ENCODE results near the gene STX18. TPM values are rescaled to one million over a fixed set of nuclear protein-coding genes. Genes with fewer than 3 reads are reported as not detected.

STX18 gene
- total RNA-seq, 6 experiments from 2014 or later = 27.5 to 37.1 (median 29.8) TPM

DNA sequence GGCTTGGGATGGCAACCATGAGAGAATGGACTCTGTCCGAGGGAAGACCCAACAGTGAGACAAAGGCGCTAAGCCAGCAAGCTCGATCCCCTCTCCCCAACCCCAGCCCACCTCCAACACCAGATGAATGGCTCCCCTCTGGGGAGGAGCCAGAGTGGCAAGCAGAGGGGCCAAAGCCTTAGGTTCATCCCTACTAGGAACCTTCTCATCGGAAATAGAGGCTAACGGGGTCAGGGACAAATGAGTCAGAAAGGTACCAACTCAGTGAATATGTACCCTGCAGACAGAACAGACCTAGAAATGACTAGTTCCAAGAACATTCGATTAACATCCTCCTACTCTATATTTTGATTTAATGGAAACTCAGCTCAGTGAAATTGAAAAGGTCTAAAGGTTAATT lies 81.1 kb downstream of the STX18 start:
- peaks cover 34% of the 10 kb centered on the region for H3K36me3 Mint-ChIP-seq (ENCODE audit: low read depth)
- no peak for DNase-seq
- H3K4me3 Mint-ChIP-seq = no peak overlapping the region
- TF ChIP-seq, protein P1, sequence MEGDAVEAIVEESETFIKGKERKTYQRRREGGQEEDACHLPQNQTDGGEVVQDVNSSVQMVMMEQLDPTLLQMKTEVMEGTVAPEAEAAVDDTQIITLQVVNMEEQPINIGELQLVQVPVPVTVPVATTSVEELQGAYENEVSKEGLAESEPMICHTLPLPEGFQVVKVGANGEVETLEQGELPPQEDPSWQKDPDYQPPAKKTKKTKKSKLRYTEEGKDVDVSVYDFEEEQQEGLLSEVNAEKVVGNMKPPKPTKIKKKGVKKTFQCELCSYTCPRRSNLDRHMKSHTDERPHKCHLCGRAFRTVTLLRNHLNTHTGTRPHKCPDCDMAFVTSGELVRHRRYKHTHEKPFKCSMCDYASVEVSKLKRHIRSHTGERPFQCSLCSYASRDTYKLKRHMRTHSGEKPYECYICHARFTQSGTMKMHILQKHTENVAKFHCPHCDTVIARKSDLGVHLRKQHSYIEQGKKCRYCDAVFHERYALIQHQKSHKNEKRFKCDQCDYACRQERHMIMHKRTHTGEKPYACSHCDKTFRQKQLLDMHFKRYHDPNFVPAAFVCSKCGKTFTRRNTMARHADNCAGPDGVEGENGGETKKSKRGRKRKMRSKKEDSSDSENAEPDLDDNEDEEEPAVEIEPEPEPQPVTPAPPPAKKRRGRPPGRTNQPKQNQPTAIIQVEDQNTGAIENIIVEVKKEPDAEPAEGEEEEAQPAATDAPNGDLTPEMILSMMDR (IDR thresholded peaks at IDR 0.05) = no peak
- H3K27me3 Mint-ChIP-seq (ENCODE audit: insufficient read depth) = peaks cover 2% of the 10 kb centered on the region
- H3K27ac Mint-ChIP-seq = no peak overlapping the region
- H3K4me1 Mint-ChIP-seq (ENCODE audit: low read depth) = peaks cover 51% of the 10 kb centered on the region
- H3K9me3 Mint-ChIP-seq = no peaks in the 10 kb centered on the region

DNA sequence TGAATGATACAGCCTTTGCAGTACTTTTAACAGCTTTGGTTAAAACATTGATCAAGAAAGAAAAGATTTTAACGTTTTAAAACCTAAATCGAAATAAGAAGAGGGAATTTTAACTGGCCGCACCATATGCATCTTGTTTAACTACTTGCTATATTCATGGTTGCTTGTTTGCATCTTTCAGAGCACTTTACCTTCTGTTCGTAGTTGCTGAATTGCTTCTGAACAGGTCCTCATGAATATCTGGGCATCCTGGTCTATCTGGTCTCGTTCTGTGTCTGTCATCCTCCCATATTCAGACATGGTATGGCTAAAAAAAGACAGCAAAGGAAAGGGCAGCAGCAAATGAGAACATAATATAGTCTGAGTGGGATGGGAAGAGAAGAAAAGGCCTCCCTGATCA lies 82.7 kb downstream of the STX18 start:
- Mint-ChIP-seq H3K4me3 (no peak overlapping the region), H3K36me3 (ENCODE audit: low read depth) (peaks cover 27% of the 10 kb centered on the region), H3K27me3 (ENCODE audit: insufficient read depth) (peaks cover 2% of the 10 kb centered on the region), H3K9me3 (no peaks in the 10 kb centered on the region), H3K27ac (peak overlapping the region; percentile 66; the same call in 1 of the 2 replicates), H3K4me1 (ENCODE audit: low read depth) (peaks cover 67% of the 10 kb centered on the region)
- no peak for DNase-seq
- TF ChIP-seq, protein P1 (IDR thresholded peaks at IDR 0.05) = no peak

DNA sequence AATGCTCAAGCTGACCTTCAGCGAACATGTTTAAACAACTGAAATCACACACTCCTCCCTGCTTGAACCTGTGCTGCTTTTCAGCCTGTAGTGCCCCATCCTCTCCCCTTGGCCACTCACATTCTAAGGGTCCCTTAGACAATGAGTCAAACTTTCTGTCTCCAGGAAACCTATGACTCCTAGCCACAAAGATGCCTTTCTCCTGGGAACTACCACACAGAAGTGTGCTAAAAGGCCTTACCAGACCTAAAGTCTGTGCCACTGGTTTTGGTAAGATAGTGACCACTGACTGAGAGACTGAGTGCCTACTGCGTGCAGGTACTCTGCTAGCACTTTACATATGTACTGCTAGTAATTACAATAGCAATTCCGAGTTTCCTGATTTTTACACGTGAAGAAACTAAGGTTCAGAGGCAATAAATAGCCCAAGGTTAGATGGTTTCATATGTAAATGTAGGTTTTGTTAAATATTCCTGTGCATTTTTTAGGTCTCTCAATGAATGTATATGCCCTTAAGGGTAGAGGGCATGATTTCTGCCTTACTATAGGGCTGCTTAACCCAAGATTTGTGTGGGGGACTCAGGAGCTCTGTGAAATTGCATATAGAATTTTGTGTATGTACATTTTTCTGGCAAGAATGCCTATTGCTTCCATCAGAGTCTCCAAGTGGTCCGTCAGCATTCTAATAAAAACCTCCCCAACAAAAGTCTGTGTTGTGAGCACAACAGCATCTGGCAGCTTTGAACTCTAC lies 83.9 kb downstream of the STX18 start:
- TF ChIP-seq, protein P1 (IDR thresholded peaks at IDR 0.05) = no peak
- H3K4me1 Mint-ChIP-seq (ENCODE audit: low read depth) = peaks cover 66% of the 10 kb centered on the region

DNA sequence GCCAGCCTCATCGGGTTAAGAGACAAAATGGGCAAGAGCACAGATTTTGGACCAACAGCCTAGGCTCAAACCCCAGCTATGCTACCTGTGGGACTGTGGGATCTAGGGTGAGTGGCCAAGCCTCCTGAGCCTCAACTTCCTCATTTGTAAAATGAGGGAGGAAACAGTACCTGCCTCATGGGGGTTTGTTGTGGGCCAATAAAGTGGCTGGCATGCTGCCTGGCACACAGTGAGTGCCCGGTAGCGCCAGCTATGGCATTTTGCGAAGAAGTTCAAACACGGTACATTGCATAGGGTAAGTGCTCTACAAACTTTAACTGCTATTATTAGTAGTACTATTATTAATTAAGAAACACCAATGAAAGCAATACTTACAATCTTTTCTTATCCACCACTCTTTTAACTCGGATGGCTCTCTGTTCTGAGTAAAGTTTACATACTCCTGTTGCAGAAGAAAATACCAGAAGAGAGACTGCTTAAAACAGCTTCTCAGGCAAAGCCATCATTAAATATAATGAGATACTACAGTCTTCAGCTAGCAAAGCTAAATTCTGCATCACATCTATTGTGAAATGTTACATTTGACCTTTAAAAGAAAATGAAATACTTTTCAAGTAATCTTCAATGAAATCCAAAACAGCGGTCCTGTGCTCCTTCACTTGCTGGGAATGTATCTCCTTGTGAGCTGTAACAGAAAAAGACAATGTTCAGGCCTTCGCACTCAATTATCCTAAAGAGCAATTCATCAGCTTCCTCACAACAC lies 84.9 kb downstream of the STX18 start:
- TF ChIP-seq, protein P1 (IDR thresholded peaks at IDR 0.05) = no peak
- peaks cover 2% of the 10 kb centered on the region for H3K27me3 Mint-ChIP-seq (ENCODE audit: insufficient read depth)
- no peak overlapping the region for H3K4me3 Mint-ChIP-seq
- peaks cover 59% of the 10 kb centered on the region for H3K4me1 Mint-ChIP-seq (ENCODE audit: low read depth)
- DNase-seq = no peak
- peak overlapping the region; percentile 66 for H3K27ac Mint-ChIP-seq
- peaks cover 40% of the 10 kb centered on the region for H3K36me3 Mint-ChIP-seq (ENCODE audit: low read depth)
- no peaks in the 10 kb centered on the region for H3K9me3 Mint-ChIP-seq

More for the DNA sequence above, 83.9 kb downstream of the STX18 start:
- H3K4me3 Mint-ChIP-seq = no peak overlapping the region
- peak overlapping the region; percentile 66 for H3K27ac Mint-ChIP-seq
- H3K27me3 Mint-ChIP-seq (ENCODE audit: insufficient read depth) = peaks cover 2% of the 10 kb centered on the region
- H3K9me3 Mint-ChIP-seq = no peaks in the 10 kb centered on the region
- DNase-seq = peak; percentile 75
- H3K36me3 Mint-ChIP-seq (ENCODE audit: low read depth) = peaks cover 35% of the 10 kb centered on the region

DNA sequence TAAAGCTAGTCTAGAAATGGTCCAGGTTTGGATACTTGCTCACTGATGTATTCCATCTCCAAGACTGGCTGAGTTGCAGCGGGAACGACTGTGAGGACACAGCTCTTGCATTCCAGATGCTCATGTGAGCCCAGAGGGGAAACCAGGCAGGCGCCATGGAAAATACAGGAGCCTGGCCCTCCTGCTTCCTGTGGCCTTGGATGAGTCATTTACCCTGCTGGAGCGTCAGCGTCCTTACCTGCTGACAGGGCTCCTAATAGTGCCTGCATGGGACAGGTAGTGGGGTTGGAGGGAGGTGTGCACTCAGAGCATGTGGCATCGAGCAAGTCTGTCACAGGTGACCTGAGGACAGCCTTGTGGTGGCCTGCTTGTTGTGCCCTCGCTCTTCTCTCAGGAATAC lies 85.5 kb downstream of the STX18 start:
- DNase-seq = peak; percentile 33

More for the DNA sequence above, 85.5 kb downstream of the STX18 start:
- H3K36me3 Mint-ChIP-seq (ENCODE audit: low read depth) = peaks cover 43% of the 10 kb centered on the region
- peak overlapping the region; percentile 66; the same call in 1 of the 2 replicates for H3K27ac Mint-ChIP-seq
- H3K27me3 Mint-ChIP-seq (ENCODE audit: insufficient read depth) = peaks cover 2% of the 10 kb centered on the region
- TF ChIP-seq, protein P1 (IDR thresholded peaks at IDR 0.05) = no peak
- H3K4me1 Mint-ChIP-seq (ENCODE audit: low read depth) = peaks cover 57% of the 10 kb centered on the region
- no peak overlapping the region for H3K4me3 Mint-ChIP-seq
- no peaks in the 10 kb centered on the region for H3K9me3 Mint-ChIP-seq

All from HFFc6 (cell line).